Breast epithelium (tissue), 3 donors: Measurements from ENCODE around the gene BTG1.

Source experiments
- CTCF ChIP-seq, 3 donors: fragments of 450-650 bp; IDR thresholded peaks; one replicate each; pipeline ENCODE4 v1.5.1; 2016 to 2017; ENCODE audit warnings: antibody characterized with exemption in 3 of 3, mild to moderate bottlenecking in 3 of 3, moderate library complexity in 3 of 3
- POLR2A ChIP-seq: fragments of 450-650 bp; IDR thresholded peaks from one replicate; pipeline ENCODE4 v1.6.1; 2016; ENCODE audit warnings: antibody characterized with exemption, mild to moderate bottlenecking, moderate library complexity

GRCh38 chr12:92132288-92132687 is 13.4 kb downstream of the BTG1 start:
- TF ChIP-seq CTCF (IDR thresholded peaks at IDR 0.05) (no peak), POLR2A (no peak)
